ENCODE measurements around the gene OBSCN. TPM values are rescaled to one million over a fixed set of nuclear protein-coding genes. Genes with fewer than 3 reads are reported as not detected.
A peak's percentile ranks its signal among the peaks of the same experiment; 100 is the strongest.

The OBSCN gene
- total and polyA plus RNA-seq, 2 donors (not counting 1 experiment from before 2014, with no cell fraction given) = 10.0 to 63.9 TPM

DNA sequence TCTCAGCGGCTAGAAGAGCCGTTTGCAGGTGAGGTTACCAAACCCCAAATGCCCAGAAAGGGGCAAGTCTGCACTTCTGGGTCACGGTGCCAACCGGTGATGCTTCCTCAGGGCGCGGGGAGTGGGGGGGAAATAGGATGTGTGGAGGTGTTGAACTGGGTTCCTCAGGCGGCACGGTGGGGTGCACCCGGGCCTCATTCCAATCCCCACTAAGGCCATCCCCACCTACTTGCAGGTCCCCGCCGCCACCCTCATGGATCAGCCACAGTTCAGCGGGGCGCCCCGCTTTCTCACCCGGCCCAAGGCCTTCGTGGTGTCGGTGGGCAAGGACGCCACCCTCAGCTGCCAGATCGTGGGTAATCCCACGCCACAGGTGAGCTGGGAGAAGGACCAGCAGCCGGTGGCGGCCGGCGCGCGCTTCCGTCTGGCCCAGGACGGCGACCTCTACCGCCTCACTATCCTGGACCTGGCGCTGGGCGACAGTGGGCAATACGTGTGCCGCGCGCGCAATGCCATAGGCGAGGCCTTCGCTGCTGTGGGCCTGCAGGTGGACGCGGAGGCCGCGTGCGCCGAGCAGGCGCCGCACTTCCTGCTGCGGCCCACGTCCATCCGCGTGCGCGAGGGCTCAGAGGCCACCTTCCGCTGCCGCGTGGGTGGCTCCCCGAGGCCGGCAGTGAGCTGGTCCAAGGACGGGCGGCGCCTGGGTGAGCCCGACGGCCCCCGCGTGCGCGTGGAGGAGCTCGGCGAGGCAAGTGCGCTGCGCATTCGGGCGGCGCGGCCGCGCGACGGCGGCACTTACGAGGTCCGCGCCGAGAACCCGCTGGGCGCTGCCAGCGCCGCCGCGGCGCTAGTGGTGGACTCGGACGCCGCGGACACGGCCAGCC, 3.9 kb downstream of the OBSCN start:
- no peaks in the 10 kb centered on the region for H3K27me3 Mint-ChIP-seq
- peaks cover 5% of the 10 kb centered on the region for H3K4me1 Mint-ChIP-seq
- peaks cover 0 to 7% (median 0%) of the 10 kb centered on the region in 3 donors for H3K9me3 ChIP-seq (ENCODE audit: control extremely low read depth in 1 of 3, control insufficient read depth in 2 of 3, insufficient read depth in 1 of 3, low read length in 2 of 3)
- H3K27me3 ChIP-seq (replicated peaks in 1 of 4; ENCODE audit: control extremely low read depth in 1 of 4, control insufficient read depth in 3 of 4, insufficient read depth in 4 of 4, low read length in 3 of 4) = peaks cover 0 to 12% (median 0%) of the 10 kb centered on the region in 4 experiments
- no peak overlapping the region for H3K9ac ChIP-seq (ENCODE audit: low read length)
- H3K9me3 Mint-ChIP-seq (ENCODE audit: insufficient read depth) = no peaks in the 10 kb centered on the region
- H3K4me1 ChIP-seq (ENCODE audit: control insufficient read depth in 2 of 2, insufficient read depth in 2 of 2, low read length in 2 of 2) = peaks cover 0 to 8% of the 10 kb centered on the region in 2 donors
- no peaks in the 10 kb centered on the region for H4K20me1 ChIP-seq (ENCODE audit: control insufficient read depth, insufficient read depth, low read length, poor library complexity, severe bottlenecking)
- no peaks in the 10 kb centered on the region for H3K79me2 ChIP-seq (ENCODE audit: control insufficient read depth, insufficient read depth, low read length)
- intact Hi-C loops (cut with micrococcal nuclease) = loop anchor here (2.0 to 5.0 kb wide), 2 partner anchors 129 to 291 kb away; partner anchors contain the start of gene ARF1
- H3K27ac Mint-ChIP-seq = no peak overlapping the region
- H3K27ac ChIP-seq (ENCODE audit: low read length in 2 of 2) = no peak overlapping the region
- POLR2A ChIA-PET = no interaction called here
- TF ChIP-seq, protein P1, sequence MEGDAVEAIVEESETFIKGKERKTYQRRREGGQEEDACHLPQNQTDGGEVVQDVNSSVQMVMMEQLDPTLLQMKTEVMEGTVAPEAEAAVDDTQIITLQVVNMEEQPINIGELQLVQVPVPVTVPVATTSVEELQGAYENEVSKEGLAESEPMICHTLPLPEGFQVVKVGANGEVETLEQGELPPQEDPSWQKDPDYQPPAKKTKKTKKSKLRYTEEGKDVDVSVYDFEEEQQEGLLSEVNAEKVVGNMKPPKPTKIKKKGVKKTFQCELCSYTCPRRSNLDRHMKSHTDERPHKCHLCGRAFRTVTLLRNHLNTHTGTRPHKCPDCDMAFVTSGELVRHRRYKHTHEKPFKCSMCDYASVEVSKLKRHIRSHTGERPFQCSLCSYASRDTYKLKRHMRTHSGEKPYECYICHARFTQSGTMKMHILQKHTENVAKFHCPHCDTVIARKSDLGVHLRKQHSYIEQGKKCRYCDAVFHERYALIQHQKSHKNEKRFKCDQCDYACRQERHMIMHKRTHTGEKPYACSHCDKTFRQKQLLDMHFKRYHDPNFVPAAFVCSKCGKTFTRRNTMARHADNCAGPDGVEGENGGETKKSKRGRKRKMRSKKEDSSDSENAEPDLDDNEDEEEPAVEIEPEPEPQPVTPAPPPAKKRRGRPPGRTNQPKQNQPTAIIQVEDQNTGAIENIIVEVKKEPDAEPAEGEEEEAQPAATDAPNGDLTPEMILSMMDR (IDR thresholded peaks at IDR 0.05) = no peak
- no peak for TF ChIP-seq EZH2 (IDR thresholded peaks at IDR 0.05; ENCODE audit: borderline replicate concordance, insufficient read depth, low read depth, low read length, poor library complexity, severe bottlenecking)
- no peak overlapping the region for H3K4me3 ChIP-seq (ENCODE audit: control extremely low read depth in 1 of 5, extremely low read depth in 1 of 5, insufficient read depth in 1 of 5, low read depth in 2 of 5, low read length in 4 of 5)
- CTCF ChIA-PET = interaction anchor here (0.8 kb wide), 1 partner anchor 12 kb away, joined by 4 read pairs; no protein-coding TSS in a partner anchor
- H2AFZ ChIP-seq (ENCODE audit: insufficient read depth, low read depth, low read length, poor library complexity, severe bottlenecking) = no peak overlapping the region
- peak; percentile 24 for DNase-seq
- no peak for ATAC-seq (ENCODE audit: low read depth)
- peak overlapping the region; percentile 74 for H3K4me3 Mint-ChIP-seq
- H3K4me2 ChIP-seq (replicated peaks; ENCODE audit: low read depth, low read length, poor library complexity, severe bottlenecking) = no peak overlapping the region
- no peaks in the 10 kb centered on the region for H3K36me3 ChIP-seq (replicated peaks in 1 of 2; ENCODE audit: control extremely low read depth in 1 of 2, control insufficient read depth in 1 of 2, extremely low read depth in 1 of 2, insufficient read depth in 2 of 2, low read length in 1 of 2)
- WGBS (ENCODE audit: insufficient coverage) = 96% methylated on average over 88 of the region's 96 CpGs
